Pericardium fibroblast (primary cell): ENCODE measurements around the gene TPGS2. TPM values are rescaled to one million over a fixed set of nuclear protein-coding genes. Genes with fewer than 3 reads are reported as not detected.

Experiments
- total RNA-seq: library from RNA; depleted of rRNA; stranded (reverse); fragments of >200 nt; gene quantifications from 2 replicates; pipeline ENCODE4 v1.2.3, GENCODE V29; 2015

The TPGS2 gene, protein sequence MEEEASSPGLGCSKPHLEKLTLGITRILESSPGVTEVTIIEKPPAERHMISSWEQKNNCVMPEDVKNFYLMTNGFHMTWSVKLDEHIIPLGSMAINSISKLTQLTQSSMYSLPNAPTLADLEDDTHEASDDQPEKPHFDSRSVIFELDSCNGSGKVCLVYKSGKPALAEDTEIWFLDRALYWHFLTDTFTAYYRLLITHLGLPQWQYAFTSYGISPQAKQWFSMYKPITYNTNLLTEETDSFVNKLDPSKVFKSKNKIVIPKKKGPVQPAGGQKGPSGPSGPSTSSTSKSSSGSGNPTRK
- 136 and 192 TPM in 2 replicates for total RNA-seq

GRCh38 chr18:36828630-36829361 lies at the start of gene TPGS2, which contains the start of gene KIAA1328:
TSS of gene TPGS2 (minus strand) at chr18:36829002. CDS start at chr18:36828767, 235 bp downstream.
TSS of gene KIAA1328 (plus strand) at chr18:36829127. CDS start at chr18:36829139, 12 bp downstream.

Other genes starting within 250 kb of the TPGS2 start
- 3.7 and 5.7 TPM in 2 replicates for gene KIAA1328, start 125 bp upstream of the TPGS2 start, total RNA-seq